Measurements from ENCODE around the gene ELOVL1. TPM values are rescaled to one million over a fixed set of nuclear protein-coding genes. Genes with fewer than 3 reads are reported as not detected.
A peak's percentile ranks its signal among the peaks of the same experiment; 100 is the strongest.

Gene ELOVL1
- polyA plus RNA-seq, 1 donor (not counting 4 experiments of a cell fraction or from before 2014, with no cell fraction given): 283 TPM

DNA sequence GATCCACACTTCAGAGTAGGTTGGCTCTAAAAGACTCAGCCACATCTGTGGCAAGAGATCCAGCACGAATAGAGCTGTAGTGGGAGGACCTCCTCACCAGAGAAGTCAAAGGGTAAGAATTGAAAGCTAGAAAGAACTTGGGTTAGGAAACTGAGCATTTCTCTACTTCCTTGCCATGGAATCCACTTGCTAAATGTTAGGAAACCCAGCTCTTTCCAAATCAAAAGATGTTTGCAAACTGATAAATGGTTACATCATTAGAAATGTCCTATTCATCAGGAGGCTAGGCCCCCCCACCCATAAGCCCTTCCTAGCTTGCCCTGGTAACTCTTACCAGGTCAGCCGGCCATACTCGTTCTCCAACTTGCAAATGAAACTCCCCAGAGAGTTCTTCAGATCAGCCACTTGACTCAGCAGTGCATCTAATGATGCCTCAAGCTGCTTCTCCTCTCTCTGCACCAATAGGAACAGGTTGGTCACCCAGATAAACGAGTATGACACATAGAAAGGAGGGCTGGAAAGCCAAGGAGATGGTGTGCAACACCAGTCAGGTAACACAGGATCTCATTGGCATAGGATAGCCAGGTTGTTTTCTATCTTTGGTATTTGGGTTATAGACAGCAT lies 20.3 kb upstream of the ELOVL1 start:
- H4K20me1 ChIP-seq (ENCODE audit: control insufficient read depth, extremely low read depth, insufficient read depth, low read length): no peaks in the 10 kb centered on the region
- H2AFZ ChIP-seq (ENCODE audit: control insufficient read depth, low read length): no peak overlapping the region
- TF ChIP-seq, protein P1, sequence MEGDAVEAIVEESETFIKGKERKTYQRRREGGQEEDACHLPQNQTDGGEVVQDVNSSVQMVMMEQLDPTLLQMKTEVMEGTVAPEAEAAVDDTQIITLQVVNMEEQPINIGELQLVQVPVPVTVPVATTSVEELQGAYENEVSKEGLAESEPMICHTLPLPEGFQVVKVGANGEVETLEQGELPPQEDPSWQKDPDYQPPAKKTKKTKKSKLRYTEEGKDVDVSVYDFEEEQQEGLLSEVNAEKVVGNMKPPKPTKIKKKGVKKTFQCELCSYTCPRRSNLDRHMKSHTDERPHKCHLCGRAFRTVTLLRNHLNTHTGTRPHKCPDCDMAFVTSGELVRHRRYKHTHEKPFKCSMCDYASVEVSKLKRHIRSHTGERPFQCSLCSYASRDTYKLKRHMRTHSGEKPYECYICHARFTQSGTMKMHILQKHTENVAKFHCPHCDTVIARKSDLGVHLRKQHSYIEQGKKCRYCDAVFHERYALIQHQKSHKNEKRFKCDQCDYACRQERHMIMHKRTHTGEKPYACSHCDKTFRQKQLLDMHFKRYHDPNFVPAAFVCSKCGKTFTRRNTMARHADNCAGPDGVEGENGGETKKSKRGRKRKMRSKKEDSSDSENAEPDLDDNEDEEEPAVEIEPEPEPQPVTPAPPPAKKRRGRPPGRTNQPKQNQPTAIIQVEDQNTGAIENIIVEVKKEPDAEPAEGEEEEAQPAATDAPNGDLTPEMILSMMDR (optimal IDR thresholded peaks at IDR 0.05 in 1 of 3, IDR thresholded peaks at IDR 0.05 in 1 of 3, conservative IDR thresholded peaks at IDR 0.05 in 1 of 3; ENCODE audit: extremely low read depth in 1 of 3, insufficient read depth in 2 of 3, low read length in 3 of 3): no peak
- TF ChIP-seq EZH2 (IDR thresholded peaks at IDR 0.05; ENCODE audit: low read length): no peak
- peak overlapping the region; percentile 93 for H3K4me2 ChIP-seq (ENCODE audit: control insufficient read depth, extremely low read depth, insufficient read depth, low read depth, low read length)
- peaks cover 16% of the 10 kb centered on the region for H3K4me1 ChIP-seq (ENCODE audit: control insufficient read depth, extremely low read depth, insufficient read depth, low read length)
- peak overlapping the region in 1 of 3 experiments; percentile 95 for H3K4me3 ChIP-seq (ENCODE audit: control insufficient read depth in 2 of 3, extremely low read depth in 1 of 3, insufficient read depth in 2 of 3, low read depth in 1 of 3, low read length in 3 of 3)
- H3K9me1 ChIP-seq (ENCODE audit: control insufficient read depth, extremely low read depth, insufficient read depth, low read length): no peaks in the 10 kb centered on the region
- no peaks in the 10 kb centered on the region for H3K9me3 ChIP-seq (ENCODE audit: control insufficient read depth, low read depth, low read length)
- H3K27me3 ChIP-seq (ENCODE audit: control insufficient read depth, extremely low read depth, insufficient read depth, low read length): no peaks in the 10 kb centered on the region
- peak overlapping the region; percentile 74 for H3K27ac ChIP-seq (ENCODE audit: control insufficient read depth, insufficient read depth, low read length)
- peaks cover 28 to 36% of the 10 kb centered on the region in 2 experiments for H3K36me3 ChIP-seq (ENCODE audit: control insufficient read depth in 2 of 2, extremely low read depth in 1 of 2, insufficient read depth in 2 of 2, low read length in 2 of 2)
- no peak overlapping the region for H3K9ac ChIP-seq (ENCODE audit: control insufficient read depth, extremely low read depth, insufficient read depth, low read length)
- DNase-seq (ENCODE audit: low read depth, low spot score): no peak
- no peak for FAIRE-seq
- H3K79me2 ChIP-seq (ENCODE audit: control insufficient read depth, insufficient read depth, low read length): peaks cover 42% of the 10 kb centered on the region
- dilution Hi-C loops (cut with MboI; ENCODE audit: extremely low pct_ligation_motif_present, low sequenced_read_pairs): no loop called here

DNA sequence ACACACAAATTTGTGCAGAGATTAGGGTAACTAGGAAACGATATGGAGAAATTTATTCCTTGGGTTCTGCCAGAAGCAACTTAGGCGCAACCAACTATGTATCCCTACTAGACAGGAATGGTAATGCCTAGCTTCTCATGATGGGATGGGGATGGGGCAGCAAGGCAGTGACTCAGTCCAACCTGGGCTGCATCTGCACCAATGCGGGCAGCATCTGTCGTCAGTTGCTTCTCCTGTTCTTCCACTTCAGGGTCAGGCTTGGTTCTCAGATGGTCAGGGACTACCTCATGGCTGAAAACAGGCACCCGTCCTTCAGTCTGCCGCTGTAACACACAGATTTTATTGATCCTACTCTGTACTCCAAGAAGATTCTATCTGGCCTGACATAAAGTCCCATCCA lies 18.9 kb upstream of the ELOVL1 start:
- Histone ChIP-seq H3K4me2 (ENCODE audit: control insufficient read depth, extremely low read depth, insufficient read depth, low read depth, low read length) (no peak overlapping the region), H3K4me1 (ENCODE audit: control insufficient read depth, extremely low read depth, insufficient read depth, low read length) (peaks cover 16% of the 10 kb centered on the region), H3K79me2 (ENCODE audit: control insufficient read depth, insufficient read depth, low read length) (peaks cover 37% of the 10 kb centered on the region), H3K9me3 (ENCODE audit: control insufficient read depth, low read depth, low read length) (no peaks in the 10 kb centered on the region), H3K9me1 (ENCODE audit: control insufficient read depth, extremely low read depth, insufficient read depth, low read length) (no peaks in the 10 kb centered on the region), H3K36me3 (ENCODE audit: control insufficient read depth in 2 of 2, extremely low read depth in 1 of 2, insufficient read depth in 2 of 2, low read length in 2 of 2) (peaks cover 38 to 49% of the 10 kb centered on the region in 2 experiments), H3K4me3 (ENCODE audit: control insufficient read depth in 2 of 3, extremely low read depth in 1 of 3, insufficient read depth in 2 of 3, low read depth in 1 of 3, low read length in 3 of 3) (no peak overlapping the region), H3K27ac (ENCODE audit: control insufficient read depth, insufficient read depth, low read length) (no peak overlapping the region), H2AFZ (ENCODE audit: control insufficient read depth, low read length) (no peak overlapping the region), H3K9ac (ENCODE audit: control insufficient read depth, extremely low read depth, insufficient read depth, low read length) (no peak overlapping the region), H4K20me1 (ENCODE audit: control insufficient read depth, extremely low read depth, insufficient read depth, low read length) (no peaks in the 10 kb centered on the region), H3K27me3 (ENCODE audit: control insufficient read depth, extremely low read depth, insufficient read depth, low read length) (no peaks in the 10 kb centered on the region)
- FAIRE-seq (no peak), DNase-seq (ENCODE audit: low read depth, low spot score) (no peak)
- dilution Hi-C loops (cut with MboI; ENCODE audit: extremely low pct_ligation_motif_present, low sequenced_read_pairs): no loop called here
- TF ChIP-seq, protein P1 (optimal IDR thresholded peaks at IDR 0.05 in 1 of 3, IDR thresholded peaks at IDR 0.05 in 1 of 3, conservative IDR thresholded peaks at IDR 0.05 in 1 of 3; ENCODE audit: extremely low read depth in 1 of 3, insufficient read depth in 2 of 3, low read length in 3 of 3): no peak

Data from keratinocyte (primary cell).